EL (cell line): Measurements from ENCODE around the gene FRRS1.
"Not testable (repeated sequence)": the region's sequence is repeated elsewhere in the genome, so short reads cannot be mapped to it uniquely, and the experiment has no call there.

ENCODE experiments used
- DNase-seq: peaks from one replicate; pipeline ENCODE4 v3.0.0-alpha.2; 2016

Gene FRRS1, protein sequence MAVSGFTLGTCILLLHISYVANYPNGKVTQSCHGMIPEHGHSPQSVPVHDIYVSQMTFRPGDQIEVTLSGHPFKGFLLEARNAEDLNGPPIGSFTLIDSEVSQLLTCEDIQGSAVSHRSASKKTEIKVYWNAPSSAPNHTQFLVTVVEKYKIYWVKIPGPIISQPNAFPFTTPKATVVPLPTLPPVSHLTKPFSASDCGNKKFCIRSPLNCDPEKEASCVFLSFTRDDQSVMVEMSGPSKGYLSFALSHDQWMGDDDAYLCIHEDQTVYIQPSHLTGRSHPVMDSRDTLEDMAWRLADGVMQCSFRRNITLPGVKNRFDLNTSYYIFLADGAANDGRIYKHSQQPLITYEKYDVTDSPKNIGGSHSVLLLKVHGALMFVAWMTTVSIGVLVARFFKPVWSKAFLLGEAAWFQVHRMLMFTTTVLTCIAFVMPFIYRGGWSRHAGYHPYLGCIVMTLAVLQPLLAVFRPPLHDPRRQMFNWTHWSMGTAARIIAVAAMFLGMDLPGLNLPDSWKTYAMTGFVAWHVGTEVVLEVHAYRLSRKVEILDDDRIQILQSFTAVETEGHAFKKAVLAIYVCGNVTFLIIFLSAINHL

DNA sequence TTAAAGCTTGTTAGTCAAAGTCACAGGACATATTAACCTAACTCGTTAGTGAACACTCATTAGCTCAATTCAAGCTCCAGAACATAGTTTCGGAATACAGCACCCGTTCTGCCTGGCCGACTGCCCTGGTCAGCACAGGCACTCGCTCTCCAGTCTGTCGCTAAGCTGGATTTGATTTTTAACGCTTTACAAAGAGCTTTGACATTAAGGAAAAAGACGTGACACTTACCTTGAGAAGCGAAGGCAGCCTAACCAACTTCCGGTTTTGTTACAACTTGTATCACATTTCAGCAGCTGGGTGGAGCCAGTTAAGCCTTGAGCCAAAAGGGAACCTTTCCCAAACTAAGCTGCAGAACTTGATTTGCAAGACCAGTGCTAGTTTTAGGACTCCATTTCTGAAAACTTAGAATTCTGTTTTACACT lies at the start of gene FRRS1:
Gene FRRS1, minus strand, starts transcription at position 258 of the 423 bp plus-strand sequence. CDS start 17,867 bp downstream, outside the sequence.
- DNase-seq, result peak; percentile 77

DNA sequence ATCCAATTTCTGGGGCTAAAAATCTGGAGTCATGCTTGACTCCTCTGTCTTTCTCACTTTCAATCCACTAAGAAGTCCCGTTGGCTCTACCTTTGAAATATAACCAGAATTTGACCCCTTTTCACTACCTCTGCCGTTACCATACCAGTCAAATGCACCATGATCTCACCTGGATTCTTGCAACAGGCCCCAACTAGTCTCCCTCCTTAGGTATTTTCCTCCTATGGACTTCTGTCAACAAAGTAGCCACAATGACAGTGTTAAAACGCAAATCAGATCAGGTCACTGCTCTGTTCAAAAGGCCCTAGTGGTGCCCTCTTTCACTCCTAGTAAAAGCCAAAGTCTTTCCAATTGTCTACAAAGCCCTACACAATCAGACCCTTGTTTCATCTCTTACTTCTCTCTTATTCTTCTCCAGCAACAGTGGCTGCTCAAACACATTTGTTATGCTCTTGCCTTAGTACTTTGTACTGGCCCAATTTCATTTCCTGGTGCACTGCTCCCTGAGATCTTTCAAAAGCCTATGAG lies 48.0 kb upstream of the FRRS1 start:
- no peak for DNase-seq

DNA sequence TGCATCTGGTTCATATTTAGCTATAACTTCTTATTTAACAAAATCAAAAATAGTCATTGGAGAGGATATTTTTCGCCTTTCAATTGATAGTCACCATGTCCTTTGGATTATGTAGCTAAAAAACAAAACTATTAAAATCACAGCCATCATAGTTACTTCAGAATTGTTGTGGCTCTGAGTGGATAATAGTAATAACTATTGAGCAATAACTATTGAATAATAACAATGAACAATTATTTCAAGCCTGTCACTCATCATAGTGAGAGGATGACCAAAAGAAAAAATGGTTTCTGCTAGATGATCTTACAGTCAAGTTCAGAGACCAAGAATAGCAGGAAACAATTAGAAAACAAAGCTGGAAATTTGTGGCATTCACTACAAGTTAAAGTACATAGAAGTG lies 45.3 kb upstream of the FRRS1 start:
- DNase-seq, result no peak

DNA sequence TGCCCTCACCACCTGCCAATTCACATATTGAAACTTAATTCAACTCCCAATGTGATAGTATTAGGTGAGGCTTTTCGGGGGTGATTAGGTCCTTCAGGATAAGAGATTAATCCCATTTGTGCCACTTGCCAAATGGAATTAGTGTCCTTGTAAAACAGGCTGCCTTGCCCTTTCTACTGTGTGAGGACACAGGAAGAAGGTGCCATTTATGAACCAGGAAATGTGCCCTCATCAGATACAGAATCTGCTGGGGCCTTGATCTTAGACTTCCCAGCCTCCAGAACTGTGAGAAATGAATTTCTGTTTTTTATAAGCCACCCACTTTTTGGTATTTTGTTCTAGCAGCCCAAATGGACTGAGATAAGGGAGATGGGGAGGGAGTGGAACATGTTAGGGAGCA lies 44.6 kb upstream of the FRRS1 start:
- DNase-seq, result no peak

DNA sequence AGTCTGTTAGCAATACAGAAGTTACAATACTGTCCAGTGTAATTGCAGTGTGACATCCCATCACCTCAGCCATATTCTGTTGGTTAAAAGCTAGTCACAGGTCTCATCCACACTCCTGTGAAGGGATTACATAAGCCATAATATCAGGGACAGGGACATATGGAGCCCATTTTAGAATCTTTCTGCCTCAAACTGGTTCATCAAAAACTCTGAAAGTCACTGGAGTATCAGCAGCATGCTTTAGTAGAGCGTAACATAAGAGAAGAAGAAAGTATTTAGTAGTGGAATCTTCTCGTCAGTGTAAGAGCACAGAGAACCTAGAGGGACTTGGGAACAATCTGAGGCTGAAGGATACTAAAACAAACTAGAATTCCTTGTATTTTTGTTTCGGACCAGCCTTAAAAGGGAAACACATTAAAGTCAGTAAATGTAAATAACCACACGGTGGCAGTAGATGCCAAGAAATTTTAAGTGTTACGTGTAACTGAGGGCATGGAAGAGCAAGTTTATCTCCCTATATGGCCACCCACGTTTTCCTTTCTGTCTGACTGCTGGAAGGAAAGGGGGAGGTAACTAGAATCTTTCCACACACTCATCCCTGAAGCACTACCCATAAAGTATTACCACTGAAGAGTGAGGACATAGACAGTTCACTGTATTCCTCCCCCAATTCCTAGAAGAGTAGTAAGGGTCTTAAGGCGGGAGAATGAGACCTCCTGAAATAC lies 42.1 kb upstream of the FRRS1 start:
- DNase-seq, result peak; percentile 90

DNA sequence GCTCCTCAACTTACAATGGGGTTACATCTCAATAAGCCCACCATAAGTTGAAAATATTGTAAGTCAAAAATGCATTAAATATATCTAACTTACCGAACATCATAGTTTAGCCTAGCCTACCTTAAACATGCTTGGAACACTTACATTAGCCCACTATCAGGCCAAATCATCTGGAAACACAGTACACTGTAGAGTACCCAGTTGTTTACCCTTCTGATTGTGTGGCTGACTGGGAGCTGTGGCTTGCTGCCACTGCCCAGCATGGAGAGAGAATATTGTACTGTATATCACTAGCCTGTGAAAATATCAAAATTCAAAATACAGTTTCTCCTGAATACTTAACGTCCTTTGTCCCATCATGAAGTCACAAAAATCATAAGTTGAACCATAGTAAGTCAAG lies 40.4 kb upstream of the FRRS1 start:
- no peak for DNase-seq

DNA sequence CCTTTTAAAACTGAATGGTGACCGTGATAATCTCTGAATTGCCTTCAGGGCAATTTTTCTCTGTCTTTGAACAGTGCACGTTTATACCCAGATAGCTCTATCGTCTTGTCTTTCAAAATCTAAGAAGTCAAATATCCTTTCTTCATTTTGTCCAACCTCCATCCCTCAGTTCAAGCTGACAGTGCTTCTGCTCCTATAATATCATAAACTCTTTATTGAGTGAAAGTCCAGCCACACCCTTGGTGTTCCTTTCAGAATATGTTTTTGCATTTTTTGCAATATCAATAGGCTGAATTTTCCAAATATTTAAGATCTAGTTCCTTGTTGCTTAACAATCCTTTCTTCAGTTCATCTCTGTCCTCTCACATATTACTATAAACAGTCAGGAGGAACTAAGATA lies 35.1 kb upstream of the FRRS1 start:
- no peak for DNase-seq

DNA sequence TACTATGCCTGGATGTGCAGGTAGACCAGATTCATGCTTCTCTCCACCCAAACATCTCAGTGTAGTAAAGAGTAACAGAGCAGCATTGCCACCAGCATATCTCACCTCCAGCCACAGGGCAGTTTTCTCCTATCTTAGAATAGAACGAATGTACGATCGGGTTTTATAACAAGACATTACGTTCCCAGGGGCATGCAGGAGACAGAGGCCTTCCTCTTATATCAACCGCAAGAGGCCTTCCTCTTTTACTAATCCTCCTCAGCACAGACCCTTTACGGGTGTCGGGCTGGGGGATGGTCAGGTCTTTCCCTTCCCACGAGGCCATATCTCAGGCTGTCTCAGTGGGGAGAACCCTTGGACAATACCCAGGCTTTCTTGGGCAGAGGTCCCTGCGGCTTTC lies 27.4 kb upstream of the FRRS1 start:
- DNase-seq, result not testable (repeated sequence)

DNA sequence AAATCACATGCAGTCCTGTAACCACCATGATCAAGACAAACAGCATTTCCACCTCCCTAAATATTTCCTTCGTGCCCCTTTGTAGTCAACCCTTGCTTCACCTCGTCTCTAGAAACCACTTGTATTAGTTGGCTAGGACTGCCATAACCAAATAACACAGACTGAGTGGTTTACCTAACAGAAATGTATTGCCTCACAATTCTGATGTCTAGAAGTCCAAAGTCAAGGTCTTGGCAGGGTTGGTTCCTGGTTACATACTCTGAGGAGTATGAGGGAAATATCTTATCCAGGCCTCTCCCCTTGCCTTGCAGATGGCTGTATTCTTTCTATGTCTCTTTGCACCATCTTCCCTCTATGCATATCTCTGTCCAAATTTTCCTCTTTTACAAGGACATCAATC lies 23.3 kb upstream of the FRRS1 start:
- DNase-seq, result no peak

DNA sequence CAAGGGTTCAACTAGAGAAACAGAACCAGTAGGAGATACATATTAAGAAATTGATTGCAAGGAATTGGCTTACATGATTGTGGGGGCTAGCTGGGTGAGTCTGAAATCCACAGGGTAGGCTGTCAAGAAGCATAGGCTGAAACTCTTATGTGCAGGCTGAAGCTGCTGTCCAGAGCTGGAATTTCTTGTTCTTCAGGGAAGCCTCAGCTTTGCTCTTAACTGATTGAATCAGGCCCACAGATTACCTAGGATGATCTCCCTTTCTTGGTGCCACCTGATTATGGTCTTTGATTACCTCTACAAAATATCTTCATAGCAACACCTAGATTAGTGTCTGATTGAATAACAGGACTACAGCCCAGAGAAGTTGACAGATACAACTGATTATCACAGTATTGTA lies 22.5 kb upstream of the FRRS1 start:
- DNase-seq, result no peak

DNA sequence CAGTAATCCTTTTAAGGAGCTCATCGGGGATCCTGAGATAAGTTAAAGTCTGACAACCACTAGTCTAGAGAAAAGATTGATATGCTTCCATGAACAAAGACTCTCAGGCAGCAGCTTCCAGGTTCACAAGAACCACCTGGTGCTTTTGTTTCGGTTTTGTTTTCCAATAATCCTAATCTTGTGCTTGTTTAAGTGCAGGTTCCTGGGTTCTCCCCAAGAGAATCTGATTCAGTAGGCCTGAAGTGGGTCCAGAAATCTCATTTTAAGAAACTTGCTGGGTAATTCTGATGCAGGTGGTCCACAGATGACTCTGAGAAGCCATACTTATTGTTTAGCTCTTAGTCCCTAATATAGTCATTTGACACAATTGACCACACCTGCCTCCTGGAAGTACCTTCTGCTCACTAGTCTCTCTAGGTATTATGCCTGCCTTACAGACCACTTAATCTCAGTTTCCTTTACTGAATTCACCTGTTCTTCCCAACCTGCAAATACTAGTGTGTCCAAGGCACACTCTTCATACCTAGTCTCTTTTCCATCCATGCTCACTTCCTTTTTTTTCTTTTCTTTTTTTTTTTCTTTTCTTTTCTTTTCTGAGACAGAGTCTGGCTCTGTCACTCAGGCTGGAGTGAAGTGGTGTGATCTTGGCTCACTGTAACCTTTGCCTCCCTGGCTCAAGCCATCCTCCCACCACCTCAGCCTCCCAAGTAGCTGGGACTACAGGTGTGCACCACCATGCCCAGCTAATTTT lies 20.5 kb upstream of the FRRS1 start:
- no peak for DNase-seq

DNA sequence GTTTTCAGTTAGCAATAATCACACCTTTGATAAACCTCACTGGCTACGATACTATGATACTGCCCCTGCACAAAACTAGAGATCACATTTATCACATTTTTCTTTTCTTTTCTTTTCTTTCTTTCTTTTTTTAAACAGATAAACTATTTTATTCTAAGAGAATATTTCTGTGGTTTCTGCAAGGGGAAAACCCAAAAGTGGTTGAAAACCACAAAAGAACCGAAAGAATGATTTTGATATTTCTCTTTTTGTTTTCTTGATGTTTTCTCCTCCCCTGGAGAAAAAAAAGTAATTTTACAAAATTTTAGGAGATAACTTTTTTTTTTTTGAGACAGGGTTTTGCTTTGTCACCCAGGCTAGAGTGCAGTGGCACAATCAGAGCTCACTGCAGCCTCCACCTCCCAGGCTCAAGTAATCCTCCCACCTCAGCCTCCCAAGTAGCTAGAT lies 18.4 kb upstream of the FRRS1 start:
- DNase-seq, result no peak

DNA sequence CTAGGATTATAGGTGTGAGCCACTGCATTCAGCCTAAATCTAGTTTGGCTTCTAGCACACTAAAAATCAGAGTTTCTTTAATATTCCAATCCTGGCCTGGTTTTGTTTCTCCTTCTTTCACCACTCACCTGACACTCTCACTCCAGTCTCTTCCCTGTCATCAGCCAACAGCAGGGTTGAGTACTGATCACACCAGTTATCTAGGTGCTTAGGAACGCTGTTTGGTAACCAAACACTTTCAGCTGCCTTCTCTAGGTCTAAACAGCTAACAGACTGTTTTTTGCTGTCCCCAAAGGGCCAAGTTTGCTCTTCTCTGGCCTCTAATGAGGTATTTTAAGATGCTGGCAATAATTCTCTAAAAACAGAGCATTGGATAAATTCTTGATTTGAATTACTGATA lies 17.7 kb upstream of the FRRS1 start:
- DNase-seq, result no peak

DNA sequence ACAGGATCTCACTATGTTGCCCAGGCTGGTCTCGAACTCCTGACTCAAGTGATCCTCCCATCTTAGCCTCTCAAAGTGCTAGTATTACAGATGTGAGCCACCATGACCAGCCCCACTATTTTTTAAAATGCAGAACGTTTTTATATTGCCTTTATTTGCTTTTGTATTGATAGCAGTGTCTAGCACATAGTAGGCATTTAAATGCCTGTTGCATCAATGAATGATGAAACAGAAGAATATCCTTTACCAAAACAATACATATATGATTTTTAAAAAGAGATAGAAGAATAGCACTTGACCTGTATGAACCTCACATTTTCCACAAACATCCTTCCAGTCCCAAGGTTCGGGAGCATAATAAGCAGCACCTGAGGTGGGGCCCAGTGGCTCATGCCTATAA lies 16.5 kb upstream of the FRRS1 start:
- DNase-seq, result no peak

DNA sequence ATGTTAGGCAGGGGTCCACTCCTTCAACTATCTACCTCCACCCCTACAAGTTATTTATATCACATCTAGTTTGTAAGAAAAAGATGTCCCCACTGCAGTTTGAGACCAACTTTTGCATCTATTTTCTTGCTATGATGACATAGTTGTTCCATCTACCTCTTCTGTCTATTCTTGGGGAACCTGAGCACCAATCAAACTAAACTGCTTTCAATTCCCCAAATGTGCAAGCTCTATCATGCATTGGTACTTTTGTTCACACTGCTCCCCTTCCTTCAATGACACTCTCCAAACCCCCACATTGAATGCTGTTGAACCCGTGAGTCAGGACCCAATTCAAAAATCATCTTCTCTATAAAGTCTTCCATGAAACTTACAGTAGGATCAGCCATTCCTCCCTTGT lies 16.0 kb upstream of the FRRS1 start:
- DNase-seq, result no peak

DNA sequence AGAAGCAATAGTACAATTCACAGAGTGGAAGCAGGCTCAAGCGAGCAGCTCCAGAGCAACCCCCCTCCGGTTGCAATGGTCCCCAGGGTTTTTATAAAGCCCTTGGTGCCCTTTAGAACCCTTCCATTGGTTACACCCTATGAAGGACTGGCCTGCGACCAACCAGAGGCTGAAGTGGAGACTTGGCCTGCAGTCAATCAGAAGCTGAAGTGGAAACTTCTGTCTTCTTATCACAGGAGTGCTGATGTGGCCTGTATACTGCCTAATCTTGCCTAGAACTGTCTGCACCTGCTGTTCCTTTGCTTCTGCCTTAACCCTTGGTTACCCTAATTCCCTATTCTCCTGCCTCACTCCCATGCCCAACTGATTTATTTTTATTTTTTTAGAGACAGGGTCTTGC lies 15.4 kb upstream of the FRRS1 start:
- no peak for DNase-seq

DNA sequence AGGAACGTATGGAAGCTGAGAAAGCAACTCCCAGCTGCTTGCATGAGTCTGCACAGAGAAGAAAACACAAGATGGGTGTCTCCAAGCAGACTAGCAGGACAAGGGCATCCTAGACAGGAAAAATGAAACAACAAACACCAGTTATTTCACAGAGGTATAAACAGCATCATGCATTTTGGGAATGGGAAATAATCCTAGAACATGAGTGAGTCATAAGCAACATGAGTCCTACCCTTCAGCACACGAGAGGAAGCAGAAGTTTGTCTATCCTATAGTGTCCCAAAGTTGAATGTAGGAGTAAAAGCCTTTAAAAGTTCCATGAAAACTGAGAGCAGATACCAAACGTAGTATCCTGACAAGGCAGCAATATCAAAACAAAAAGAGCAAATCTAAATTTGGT lies 11.3 kb upstream of the FRRS1 start:
- no peak for DNase-seq

DNA sequence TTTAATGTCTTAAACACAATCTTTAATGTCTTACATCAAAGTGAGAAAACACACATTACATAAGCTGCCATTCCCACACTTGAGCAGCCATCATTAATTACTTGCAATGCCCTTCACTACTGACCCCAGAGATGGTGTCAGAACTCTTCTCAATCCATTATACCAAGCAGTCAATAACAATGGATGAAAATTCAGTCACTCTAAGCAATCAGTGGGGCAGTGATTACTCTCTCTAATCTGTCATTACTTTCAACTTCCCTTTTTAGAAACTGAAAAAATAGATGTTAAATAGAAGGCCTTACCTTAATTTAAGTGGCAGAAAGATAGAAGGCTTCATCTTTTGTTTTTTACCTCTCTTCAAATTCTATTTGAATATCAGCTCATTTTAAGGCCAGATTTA lies 9.7 kb upstream of the FRRS1 start:
- DNase-seq, result no peak

DNA sequence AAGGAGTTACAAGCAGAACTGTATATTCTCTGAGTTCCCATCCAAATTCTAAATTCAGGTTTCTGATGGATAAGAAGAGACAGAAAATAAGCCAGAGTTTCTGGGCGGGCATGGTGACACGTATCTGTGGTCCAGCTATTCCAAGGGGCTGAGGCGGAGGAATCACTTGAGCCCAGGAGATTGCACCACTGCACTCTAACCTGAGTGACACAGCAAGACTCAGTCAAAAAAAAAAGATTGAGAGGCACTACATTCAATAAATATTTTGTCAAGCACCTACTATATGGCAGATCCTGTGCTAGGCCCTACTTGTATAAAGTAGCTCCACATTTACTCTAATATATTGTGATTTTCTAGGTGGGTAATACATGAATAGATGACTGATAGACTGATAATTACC lies 6.4 kb upstream of the FRRS1 start:
- DNase-seq, result no peak

DNA sequence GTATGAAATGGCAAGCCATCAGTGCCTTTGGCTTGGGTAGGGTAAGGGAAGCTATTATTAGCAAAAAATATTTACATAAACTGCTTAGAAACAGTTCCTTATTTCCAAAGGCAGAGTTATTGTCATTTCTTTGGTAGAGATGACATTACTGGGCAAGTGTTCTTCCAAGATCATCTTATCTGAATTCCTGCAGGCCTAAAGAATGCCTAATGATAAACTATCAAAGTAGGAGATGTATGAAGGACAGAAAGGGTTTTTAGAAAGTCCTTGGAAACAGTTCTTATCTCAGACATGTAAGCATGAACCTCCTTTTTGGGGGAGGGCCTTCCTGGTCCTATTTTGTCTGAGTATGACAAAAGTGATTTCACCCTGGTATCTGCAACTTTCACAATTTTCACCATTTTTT lies 5.1 kb upstream of the FRRS1 start:
- DNase-seq, result no peak

DNA sequence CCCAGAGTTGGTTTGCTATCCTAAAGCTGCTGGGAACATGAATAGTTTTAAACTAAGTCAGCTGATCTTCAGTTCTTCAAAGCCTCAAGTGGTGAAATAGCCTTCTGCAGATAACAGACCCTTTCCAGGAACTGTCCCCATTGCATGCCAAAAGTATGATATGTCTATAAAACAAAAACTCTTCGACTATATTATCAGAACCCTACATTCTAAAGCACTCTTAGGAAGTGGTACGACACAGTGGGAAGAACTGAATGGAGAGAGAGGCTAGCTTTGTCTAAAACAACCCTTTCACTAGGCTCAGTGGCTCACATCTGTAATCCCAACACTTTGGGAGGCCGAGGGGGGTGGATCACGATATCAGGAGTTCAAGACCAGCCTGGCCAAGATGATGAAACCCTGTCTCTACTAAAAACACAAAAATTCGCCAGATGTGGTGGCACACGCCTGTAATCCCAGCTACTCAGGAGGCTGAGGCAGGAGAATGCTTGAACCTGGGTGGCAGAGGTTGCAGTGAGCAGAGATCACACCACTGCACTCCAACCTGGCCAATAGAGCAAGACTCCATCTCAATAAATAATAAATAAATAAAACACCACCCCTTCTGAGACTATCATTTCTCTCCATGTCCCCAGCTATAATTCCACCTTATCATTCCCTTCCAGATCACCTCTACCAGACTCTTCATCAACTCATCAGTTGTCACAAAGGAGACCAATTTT lies 2.2 kb upstream of the FRRS1 start:
- DNase-seq, result no peak

DNA sequence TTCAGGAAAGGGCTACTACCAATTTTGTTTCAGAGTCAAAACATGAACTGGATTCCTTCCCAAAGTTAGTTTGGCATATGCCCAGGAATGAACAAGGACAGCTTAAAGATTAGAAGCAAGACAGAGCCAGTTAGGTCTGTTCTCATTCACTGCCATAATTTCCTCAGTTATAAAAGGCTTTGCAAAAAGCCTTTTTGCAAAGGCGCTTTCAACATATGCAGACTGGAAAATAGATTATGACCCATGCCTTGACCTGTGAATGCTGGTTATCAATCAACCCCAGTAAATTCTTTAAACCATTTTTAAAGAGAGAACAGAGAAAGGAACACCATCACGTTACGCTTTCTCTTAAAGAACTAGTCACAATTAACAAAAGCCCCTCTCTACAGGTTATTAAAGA lies 1.7 kb upstream of the FRRS1 start:
- DNase-seq, result no peak
